Mucosa of descending colon (tissue), 3 donors: ENCODE measurements around the gene ITIH1. TPM values are rescaled to one million over a fixed set of nuclear protein-coding genes. Genes with fewer than 3 reads are reported as not detected.

ENCODE experiments used
- ATAC-seq: fragments of 200-7000 bp; cut with Tn5 transposase; one replicate; pipeline ENCODE4 v1.9.1; 2020; ENCODE audit warnings: mild to moderate bottlenecking, moderate library complexity
- DNase-seq, 3 donors: peaks; one replicate each; pipeline ENCODE4 v3.0.0-alpha.2; 2020
- H3K36me3 ChIP-seq: fragments of 200-600 bp; one replicate; pipeline ENCODE4 v1.8.0; 2021; ENCODE audit warnings: low read depth, mild to moderate bottlenecking
- H3K4me1 ChIP-seq: fragments of 200-600 bp; one replicate; pipeline ENCODE4 v1.8.0; 2021; ENCODE audit warnings: low read depth, mild to moderate bottlenecking
- H3K4me3 ChIP-seq: fragments of 200-600 bp; one replicate; pipeline ENCODE4 v1.8.0; 2021; ENCODE audit warnings: mild to moderate bottlenecking
- H3K9me3 ChIP-seq: fragments of 200-600 bp; one replicate; pipeline ENCODE4 v1.8.0; 2021; ENCODE audit warnings: mild to moderate bottlenecking
- CTCF ChIP-seq: fragments of 200-600 bp; IDR thresholded peaks from one replicate; pipeline ENCODE4 v1.8.0; 2022; ENCODE audit warnings: antibody characterized with exemption, mild to moderate bottlenecking
- intact Hi-C, 2 donors: fragments of 100-400 bp; cut with DNase I in 1 of 2; cut with micrococcal nuclease in 1 of 2; formaldehyde crosslinking; loops; one replicate each; pipeline versions ENCODE4 v1.11.0 to v1.11.1; 2022; cut with DNase I, micrococcal nuclease
- total RNA-seq, 3 donors: library from RNA; stranded (reverse); fragmentation: NEBNext Ultra II Directional in 2 of 3; extraction: Animal tissue kit (Norgen Biotek cat#: 25700) in 2 of 3; gene quantifications; one replicate each; pipeline versions ENCODE4 v1.2.1 to v1.2.4, GENCODE V29; 2021 to 2023
- donor health status: DM: no; HTN: no; CAD: no; lungs with moderate emphysema.
- donor health status: DM: no; HTN: no; CAD: no.
- donor health status: DM: no; HTN: yes; CAD: no.

Gene ITIH1
- total RNA-seq, 3 donors from 2014 or later: not detected

- H3K4me1 ChIP-seq: no peaks in the 10 kb centered on the region
- TF ChIP-seq CTCF: no peak
- no peak overlapping the region for H3K4me3 ChIP-seq
- ATAC-seq (peak; percentile 7), DNase-seq (no peak)
- H3K9me3 ChIP-seq: no peaks in the 10 kb centered on the region
- H3K36me3 ChIP-seq: no peaks in the 10 kb centered on the region
- intact Hi-C loops: no loop called here
Measured at GRCh38 chr3:52798376-52798977, 21.1 kb downstream of the ITIH1 start.

- Histone ChIP-seq H3K9me3 (no peaks in the 10 kb centered on the region), H3K4me1 (no peaks in the 10 kb centered on the region), H3K4me3 (no peak overlapping the region), H3K36me3 (no peaks in the 10 kb centered on the region)
- peak; percentile 45 for TF ChIP-seq CTCF
- ATAC-seq (peak; percentile 63), DNase-seq (peak in 1 of 3 donors; percentile 23)
- intact Hi-C loops: no loop called here
Measured at GRCh38 chr3:52798978-52799476, 21.6 kb downstream of the ITIH1 start.

- H3K9me3 ChIP-seq: no peaks in the 10 kb centered on the region
- H3K4me3 ChIP-seq: no peak overlapping the region
- no peaks in the 10 kb centered on the region for H3K36me3 ChIP-seq
- TF ChIP-seq CTCF: no peak
- DNase-seq: no peak
- no peak for ATAC-seq
- intact Hi-C loops: no loop called here
- H3K4me1 ChIP-seq: no peaks in the 10 kb centered on the region
Measured at GRCh38 chr3:52800079-52800478, 22.7 kb downstream of the ITIH1 start.

GRCh38 chr3:52801839-52802238 is 24.4 kb downstream of the ITIH1 start:
- Histone ChIP-seq H3K4me1 (no peaks in the 10 kb centered on the region), H3K9me3 (no peaks in the 10 kb centered on the region), H3K36me3 (no peaks in the 10 kb centered on the region), H3K4me3 (no peak overlapping the region)
- intact Hi-C loops: no loop called here
- no peak for ATAC-seq
- no peak for DNase-seq
- TF ChIP-seq CTCF: no peak

- Histone ChIP-seq H3K4me1 (no peaks in the 10 kb centered on the region), H3K36me3 (no peaks in the 10 kb centered on the region), H3K4me3 (no peak overlapping the region), H3K9me3 (no peaks in the 10 kb centered on the region)
- ATAC-seq (no peak), DNase-seq (no peak)
- no peak for TF ChIP-seq CTCF
- intact Hi-C loops: no loop called here
Measured at GRCh38 chr3:52805270-52806039, 28.1 kb downstream of the ITIH1 start.
